ENCODE measurements around the gene SYTL5.

SYTL5 gene

DNA sequence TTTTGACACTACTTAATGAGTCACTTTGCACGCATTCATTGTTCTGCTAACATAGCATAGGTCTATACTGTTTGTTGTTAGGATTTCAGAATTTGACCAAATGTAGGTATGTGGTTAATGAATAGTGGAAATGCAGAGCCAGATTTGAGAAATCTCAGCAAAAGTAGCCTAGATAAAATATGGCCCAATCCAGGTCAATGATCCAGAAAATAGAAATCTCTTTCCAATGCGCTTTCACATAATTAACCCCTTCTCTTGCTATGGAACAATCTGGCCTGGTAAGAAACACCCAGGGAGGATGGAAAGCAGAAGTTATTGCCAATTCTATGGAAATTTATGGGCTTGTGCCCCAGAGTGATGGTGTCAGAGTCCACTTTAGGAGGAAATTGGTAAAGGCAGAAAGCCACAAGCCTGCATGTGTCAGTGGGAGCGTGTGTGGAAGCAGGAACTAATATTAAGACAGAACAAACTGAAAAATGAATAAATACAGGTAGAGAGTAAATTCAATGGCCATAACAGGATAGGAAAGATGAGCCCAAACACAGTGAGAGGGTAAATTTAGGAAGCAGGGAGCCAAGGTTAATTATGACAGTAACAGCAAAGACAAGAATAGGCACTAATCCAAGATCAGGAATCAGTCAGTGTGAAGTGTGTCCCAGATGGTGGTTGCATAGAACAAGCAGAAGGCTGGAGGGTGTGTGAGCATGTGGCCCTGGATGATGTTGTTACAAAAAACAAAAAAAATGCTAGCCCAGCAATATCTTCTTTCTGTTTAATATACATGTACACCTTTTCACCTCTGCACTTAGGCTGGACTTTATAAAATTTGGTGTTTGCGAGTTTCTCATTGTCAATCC is 102.9 kb downstream of the SYTL5 start:
- H3K36me3 ChIP-seq (ENCODE audit: control insufficient read depth, insufficient read depth, low read length) = no peaks in the 10 kb centered on the region
- no peaks in the 10 kb centered on the region for H3K27me3 ChIP-seq (ENCODE audit: control insufficient read depth, insufficient read depth, low read length)
- no peaks in the 10 kb centered on the region for H3K9me3 ChIP-seq (ENCODE audit: control insufficient read depth, insufficient read depth, low read length)
- no peak for DNase-seq (ENCODE audit: low read depth, low spot score)
- WGBS (ENCODE audit: insufficient coverage, insufficient read length) = no CpG with 5 or more reads among the region's 4 CpGs
- no peak overlapping the region for H3K27ac ChIP-seq (ENCODE audit: low read length)
- H3K4me3 ChIP-seq (ENCODE audit: low read length) = no peak overlapping the region
- H3K4me1 ChIP-seq (ENCODE audit: control insufficient read depth, insufficient read depth, low read length) = no peaks in the 10 kb centered on the region

DNA sequence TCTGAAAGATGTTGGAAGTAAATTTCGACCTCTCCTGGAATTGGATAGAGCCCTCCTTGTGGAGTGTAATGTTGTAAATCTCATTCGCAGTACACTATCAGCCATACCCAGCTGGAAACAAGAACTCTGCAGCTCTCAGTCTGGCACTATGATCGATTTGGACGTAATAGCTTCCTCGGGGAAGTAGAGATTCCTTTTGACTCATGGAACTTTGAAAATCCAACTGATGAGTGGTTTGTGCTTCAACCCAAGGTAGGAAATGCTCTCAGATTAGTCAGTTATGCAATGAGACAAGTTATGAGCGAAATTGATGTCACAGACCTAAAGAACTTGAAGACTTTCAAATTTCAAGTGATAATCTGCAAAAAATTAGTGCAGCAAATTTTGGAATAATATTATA is 103.9 kb downstream of the SYTL5 start:
- Histone ChIP-seq H3K36me3 (ENCODE audit: control insufficient read depth, insufficient read depth, low read length) (no peaks in the 10 kb centered on the region), H3K9me3 (ENCODE audit: control insufficient read depth, insufficient read depth, low read length) (no peaks in the 10 kb centered on the region), H3K27me3 (ENCODE audit: control insufficient read depth, insufficient read depth, low read length) (no peaks in the 10 kb centered on the region), H3K4me1 (ENCODE audit: control insufficient read depth, insufficient read depth, low read length) (no peaks in the 10 kb centered on the region), H3K27ac (ENCODE audit: low read length) (no peak overlapping the region), H3K4me3 (ENCODE audit: low read length) (no peak overlapping the region)
- no CpG with 5 or more reads among the region's 6 CpGs for WGBS (ENCODE audit: insufficient coverage, insufficient read length)
- no peak for DNase-seq (ENCODE audit: low read depth, low spot score)

DNA sequence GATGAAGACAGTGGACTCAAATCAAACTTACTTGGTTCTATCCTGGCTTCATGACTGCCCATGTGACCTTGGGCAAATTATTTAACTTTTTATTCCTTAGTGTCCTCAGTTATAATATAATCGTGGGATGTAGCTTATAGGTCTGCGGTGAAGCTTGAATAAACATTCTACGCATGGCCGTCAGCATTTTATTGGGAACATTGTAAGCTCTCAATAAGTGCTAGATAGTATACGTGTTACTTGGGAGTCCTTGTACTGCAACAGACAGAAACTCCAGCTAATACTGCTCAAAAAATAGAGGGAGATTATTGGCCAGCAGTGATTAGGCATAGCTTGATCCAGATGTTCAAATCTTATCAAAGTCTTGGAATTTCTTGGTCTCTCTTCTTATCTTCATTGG is 104.8 kb downstream of the SYTL5 start:
- Histone ChIP-seq H3K36me3 (ENCODE audit: control insufficient read depth, insufficient read depth, low read length) (no peaks in the 10 kb centered on the region), H3K27me3 (ENCODE audit: control insufficient read depth, insufficient read depth, low read length) (no peaks in the 10 kb centered on the region), H3K4me1 (ENCODE audit: control insufficient read depth, insufficient read depth, low read length) (no peaks in the 10 kb centered on the region), H3K4me3 (ENCODE audit: low read length) (no peak overlapping the region), H3K27ac (ENCODE audit: low read length) (no peak overlapping the region), H3K9me3 (ENCODE audit: control insufficient read depth, insufficient read depth, low read length) (no peaks in the 10 kb centered on the region)
- no CpG with 5 or more reads among the region's 5 CpGs for WGBS (ENCODE audit: insufficient coverage, insufficient read length)
- no peak for DNase-seq (ENCODE audit: low read depth, low spot score)

DNA sequence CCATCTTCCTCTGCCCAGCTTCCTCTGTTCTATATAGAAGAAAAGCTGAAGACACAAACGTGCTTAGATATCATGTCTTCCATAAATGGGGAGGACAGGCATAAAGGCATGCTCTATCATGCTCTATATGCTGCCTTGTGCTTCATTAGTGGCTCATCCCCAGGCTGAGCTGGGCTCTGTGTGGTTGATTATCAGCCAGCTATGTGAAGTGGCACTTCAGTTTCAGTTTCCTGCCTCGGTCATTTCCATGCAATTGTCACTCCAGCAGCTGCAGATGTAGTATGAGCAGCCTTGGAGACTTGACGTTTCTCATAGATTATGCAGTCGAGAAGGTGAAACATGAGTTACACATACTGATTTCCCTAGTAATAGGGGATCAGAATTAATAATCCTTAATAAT is 106.2 kb downstream of the SYTL5 start:
- DNase-seq (ENCODE audit: low read depth, low spot score) = no peak
- Histone ChIP-seq H3K36me3 (ENCODE audit: control insufficient read depth, insufficient read depth, low read length) (no peaks in the 10 kb centered on the region), H3K4me3 (ENCODE audit: low read length) (no peak overlapping the region), H3K27me3 (ENCODE audit: control insufficient read depth, insufficient read depth, low read length) (no peaks in the 10 kb centered on the region), H3K9me3 (ENCODE audit: control insufficient read depth, insufficient read depth, low read length) (no peaks in the 10 kb centered on the region), H3K27ac (ENCODE audit: low read length) (no peak overlapping the region), H3K4me1 (ENCODE audit: control insufficient read depth, insufficient read depth, low read length) (no peaks in the 10 kb centered on the region)
- WGBS (ENCODE audit: insufficient coverage, insufficient read length) = no CpG with 5 or more reads among the region's 4 CpGs

DNA sequence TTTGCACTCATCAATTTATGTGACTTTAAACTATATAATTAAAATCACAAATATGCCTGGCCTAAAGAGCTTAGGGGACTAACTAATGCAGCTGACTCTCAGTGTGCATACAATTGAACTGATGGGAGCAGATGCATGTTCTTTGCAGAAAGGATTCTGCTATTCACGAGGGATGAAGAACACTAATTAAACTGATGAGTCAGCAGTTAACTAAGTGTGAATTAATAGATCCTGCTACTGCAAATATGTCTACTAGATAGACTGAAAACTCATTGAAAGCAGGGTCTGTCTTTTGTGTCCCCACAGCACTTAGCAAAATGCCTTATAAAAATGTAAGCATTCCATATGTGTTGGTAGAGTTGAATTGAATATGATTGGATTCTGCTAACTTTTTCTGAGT is 110.4 kb downstream of the SYTL5 start:
- no peak overlapping the region for H3K27ac ChIP-seq (ENCODE audit: low read length)
- DNase-seq (ENCODE audit: low read depth, low spot score) = no peak
- H3K4me3 ChIP-seq (ENCODE audit: low read length) = no peak overlapping the region
- no peaks in the 10 kb centered on the region for H3K27me3 ChIP-seq (ENCODE audit: control insufficient read depth, insufficient read depth, low read length)
- WGBS (ENCODE audit: insufficient coverage, insufficient read length) = no CpG with 5 or more reads among the region's 1 CpG
- no peaks in the 10 kb centered on the region for H3K36me3 ChIP-seq (ENCODE audit: control insufficient read depth, insufficient read depth, low read length)
- no peaks in the 10 kb centered on the region for H3K4me1 ChIP-seq (ENCODE audit: control insufficient read depth, insufficient read depth, low read length)
- H3K9me3 ChIP-seq (ENCODE audit: control insufficient read depth, insufficient read depth, low read length) = no peaks in the 10 kb centered on the region

DNA sequence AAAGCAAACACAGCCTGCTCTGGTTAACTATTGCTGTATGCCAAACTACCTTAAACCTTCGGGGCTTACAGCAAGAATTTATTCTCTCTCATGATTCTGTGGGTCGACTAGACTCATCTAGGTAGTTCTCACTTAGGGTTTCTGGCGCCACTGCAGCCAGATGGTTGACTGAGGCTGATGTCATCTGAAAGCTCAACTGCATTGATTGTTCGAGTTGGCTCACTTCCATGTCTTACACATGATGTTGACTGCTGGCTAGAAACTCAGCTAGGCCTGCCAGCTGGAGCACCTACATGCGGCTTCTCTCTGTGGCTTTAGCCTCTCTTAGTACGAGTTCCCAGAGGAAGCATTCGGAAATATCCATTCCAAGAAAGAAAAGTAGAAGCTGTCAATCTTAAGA is 111.1 kb downstream of the SYTL5 start:
- Histone ChIP-seq H3K4me3 (ENCODE audit: low read length) (no peak overlapping the region), H3K27ac (ENCODE audit: low read length) (no peak overlapping the region), H3K4me1 (ENCODE audit: control insufficient read depth, insufficient read depth, low read length) (no peaks in the 10 kb centered on the region), H3K9me3 (ENCODE audit: control insufficient read depth, insufficient read depth, low read length) (no peaks in the 10 kb centered on the region), H3K36me3 (ENCODE audit: control insufficient read depth, insufficient read depth, low read length) (no peaks in the 10 kb centered on the region), H3K27me3 (ENCODE audit: control insufficient read depth, insufficient read depth, low read length) (no peaks in the 10 kb centered on the region)
- DNase-seq (ENCODE audit: low read depth, low spot score) = no peak
- no CpG with 5 or more reads among the region's 7 CpGs for WGBS (ENCODE audit: insufficient coverage, insufficient read length)

DNA sequence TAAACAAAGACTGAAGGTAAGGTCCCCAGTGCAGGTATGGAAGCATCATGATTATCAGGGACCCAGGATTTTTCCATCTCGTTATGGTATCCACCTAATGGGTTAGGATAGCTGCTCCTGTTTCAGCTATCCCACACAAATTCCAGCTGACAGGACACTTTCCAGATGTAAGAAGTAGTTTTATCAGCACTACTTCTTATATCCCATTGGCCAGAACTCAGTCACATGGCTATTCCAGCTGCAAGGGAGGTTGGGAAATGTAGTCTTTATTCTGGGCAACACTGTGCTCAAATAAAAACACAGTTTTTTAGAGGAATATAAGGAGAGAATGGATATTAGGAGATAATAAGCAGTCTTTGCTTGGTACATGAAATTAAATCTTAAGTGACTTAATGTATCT is 117.6 kb downstream of the SYTL5 start:
- Histone ChIP-seq H3K36me3 (ENCODE audit: control insufficient read depth, insufficient read depth, low read length) (no peaks in the 10 kb centered on the region), H3K27ac (ENCODE audit: low read length) (no peak overlapping the region), H3K4me1 (ENCODE audit: control insufficient read depth, insufficient read depth, low read length) (no peaks in the 10 kb centered on the region), H3K27me3 (ENCODE audit: control insufficient read depth, insufficient read depth, low read length) (no peaks in the 10 kb centered on the region), H3K4me3 (ENCODE audit: low read length) (no peak overlapping the region), H3K9me3 (ENCODE audit: control insufficient read depth, insufficient read depth, low read length) (no peaks in the 10 kb centered on the region)
- no CpG with 5 or more reads among the region's 1 CpG for WGBS (ENCODE audit: insufficient coverage, insufficient read length)
- no peak for DNase-seq (ENCODE audit: low read depth, low spot score)

DNA sequence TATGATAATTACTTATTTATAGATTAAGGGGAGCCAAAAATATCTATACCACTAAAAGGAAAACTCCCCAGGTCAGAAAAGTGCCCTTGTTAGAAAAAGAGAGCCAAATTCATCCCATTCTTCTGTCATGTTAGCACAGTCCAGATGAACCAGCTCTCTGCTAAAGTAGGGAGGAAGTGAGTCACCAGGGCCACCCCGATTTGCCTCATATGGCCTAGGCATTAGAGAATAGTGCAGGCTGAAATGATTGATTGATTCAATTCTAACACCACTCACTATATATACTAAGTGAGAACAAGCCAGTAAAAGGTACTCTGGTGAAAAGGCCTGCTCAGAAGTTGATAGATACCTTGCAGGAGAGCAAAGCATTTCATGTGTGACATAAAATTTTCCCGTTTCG is 119.8 kb downstream of the SYTL5 start:
- DNase-seq (ENCODE audit: low read depth, low spot score) = no peak
- WGBS (ENCODE audit: insufficient coverage, insufficient read length) = no CpG with 5 or more reads among the region's 3 CpGs
- H3K4me1 ChIP-seq (ENCODE audit: control insufficient read depth, insufficient read depth, low read length) = no peaks in the 10 kb centered on the region
- H3K36me3 ChIP-seq (ENCODE audit: control insufficient read depth, insufficient read depth, low read length) = no peaks in the 10 kb centered on the region
- no peak overlapping the region for H3K4me3 ChIP-seq (ENCODE audit: low read length)
- no peak overlapping the region for H3K27ac ChIP-seq (ENCODE audit: low read length)
- no peaks in the 10 kb centered on the region for H3K9me3 ChIP-seq (ENCODE audit: control insufficient read depth, insufficient read depth, low read length)
- no peaks in the 10 kb centered on the region for H3K27me3 ChIP-seq (ENCODE audit: control insufficient read depth, insufficient read depth, low read length)

DNA sequence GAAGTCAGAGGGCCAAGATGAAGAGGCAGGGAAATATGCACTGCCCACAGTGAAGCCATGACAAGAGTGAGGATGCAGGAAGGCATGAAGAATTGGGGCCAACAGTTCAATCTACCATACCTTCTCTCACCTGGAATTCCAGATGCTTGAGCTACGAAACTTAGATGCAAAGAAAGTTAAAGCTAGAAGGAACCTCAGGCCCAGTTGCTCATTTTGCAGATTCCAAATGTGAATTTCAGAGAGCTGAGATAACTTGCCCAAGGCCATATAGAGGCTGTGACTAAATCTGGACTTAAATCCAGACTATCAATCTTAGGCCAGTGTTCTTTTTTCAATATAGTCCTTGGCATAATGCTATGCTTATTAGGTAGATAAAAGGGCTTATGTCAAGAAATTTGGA is 121.6 kb downstream of the SYTL5 start:
- H3K9me3 ChIP-seq (ENCODE audit: control insufficient read depth, insufficient read depth, low read length) = no peaks in the 10 kb centered on the region
- no peaks in the 10 kb centered on the region for H3K27me3 ChIP-seq (ENCODE audit: control insufficient read depth, insufficient read depth, low read length)
- no peaks in the 10 kb centered on the region for H3K4me1 ChIP-seq (ENCODE audit: control insufficient read depth, insufficient read depth, low read length)
- no peaks in the 10 kb centered on the region for H3K36me3 ChIP-seq (ENCODE audit: control insufficient read depth, insufficient read depth, low read length)
- no peak for DNase-seq (ENCODE audit: low read depth, low spot score)
- H3K27ac ChIP-seq (ENCODE audit: low read length) = no peak overlapping the region
- H3K4me3 ChIP-seq (ENCODE audit: low read length) = no peak overlapping the region
- WGBS (ENCODE audit: insufficient coverage, insufficient read length) = no CpG with 5 or more reads among the region's 1 CpG

DNA sequence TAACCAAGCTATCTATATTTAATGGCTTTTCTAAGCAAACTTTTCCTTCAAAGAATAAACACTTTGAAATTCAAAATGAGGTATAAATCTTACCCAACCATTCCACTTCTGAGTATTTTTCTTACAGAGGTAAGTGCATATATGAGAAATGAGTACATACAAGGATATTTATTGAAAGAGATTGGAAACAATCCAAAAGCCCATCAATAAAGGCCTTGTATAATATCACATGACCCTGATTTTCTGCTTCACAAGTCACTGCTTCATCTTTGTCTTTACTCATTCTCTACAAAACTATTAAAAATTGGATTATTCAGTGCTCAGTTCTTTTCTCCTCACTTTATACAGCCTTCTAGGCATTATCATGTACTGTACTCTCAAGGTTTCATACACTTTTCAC is 123.0 kb downstream of the SYTL5 start:
- DNase-seq (ENCODE audit: low read depth, low spot score) = no peak
- Histone ChIP-seq H3K36me3 (ENCODE audit: control insufficient read depth, insufficient read depth, low read length) (no peaks in the 10 kb centered on the region), H3K9me3 (ENCODE audit: control insufficient read depth, insufficient read depth, low read length) (no peaks in the 10 kb centered on the region), H3K4me3 (ENCODE audit: low read length) (no peak overlapping the region), H3K27me3 (ENCODE audit: control insufficient read depth, insufficient read depth, low read length) (no peaks in the 10 kb centered on the region), H3K4me1 (ENCODE audit: control insufficient read depth, insufficient read depth, low read length) (no peaks in the 10 kb centered on the region), H3K27ac (ENCODE audit: low read length) (no peak overlapping the region)

DNA sequence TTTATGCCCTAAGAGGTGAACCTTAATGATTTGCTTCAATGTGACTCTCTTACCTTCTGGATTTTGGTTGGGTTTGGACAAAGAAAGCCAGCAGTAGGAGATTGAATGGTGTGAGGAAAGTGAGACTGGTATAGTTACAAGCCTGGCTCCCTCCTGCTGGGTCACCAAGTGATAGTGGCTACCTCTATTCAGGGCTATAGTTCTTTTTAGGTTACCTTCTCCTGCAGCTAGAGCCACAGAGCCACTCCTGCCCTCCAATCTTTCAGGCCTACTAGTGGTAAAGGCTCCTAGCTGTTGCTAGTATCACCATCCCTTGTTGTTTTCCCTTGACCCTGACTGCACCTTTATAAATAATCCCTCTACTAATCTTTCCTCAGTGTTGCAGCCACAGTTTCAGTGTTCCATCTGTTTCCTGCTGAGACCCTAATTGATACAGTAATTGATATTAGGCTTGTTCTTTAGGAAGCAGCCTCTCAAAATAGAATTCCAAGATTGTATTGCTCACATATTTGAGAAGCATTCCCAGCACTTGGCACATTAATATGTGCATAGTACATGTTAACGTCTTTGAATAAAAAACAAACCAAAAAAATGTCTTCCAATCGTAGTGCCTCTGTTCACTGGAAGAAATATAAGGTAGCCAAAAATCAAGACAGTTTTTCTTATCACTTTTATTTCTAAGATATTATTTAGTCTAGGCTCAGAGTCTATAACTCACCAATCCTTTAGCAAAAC is 132.0 kb downstream of the SYTL5 start:
- Histone ChIP-seq H3K9me3 (ENCODE audit: control insufficient read depth, insufficient read depth, low read length) (no peaks in the 10 kb centered on the region), H3K4me1 (ENCODE audit: control insufficient read depth, insufficient read depth, low read length) (no peaks in the 10 kb centered on the region), H3K4me3 (ENCODE audit: low read length) (no peak overlapping the region), H3K36me3 (ENCODE audit: control insufficient read depth, insufficient read depth, low read length) (no peaks in the 10 kb centered on the region), H3K27ac (ENCODE audit: low read length) (no peak overlapping the region), H3K27me3 (ENCODE audit: control insufficient read depth, insufficient read depth, low read length) (no peaks in the 10 kb centered on the region)
- no CpG with 5 or more reads among the region's 2 CpGs for WGBS (ENCODE audit: insufficient coverage, insufficient read length)
- DNase-seq (ENCODE audit: low read depth, low spot score) = no peak
